ENCODE data around the gene MCM9. TPM values are rescaled to one million over a fixed set of nuclear protein-coding genes. Genes with fewer than 3 reads are reported as not detected.

MCM9 gene
- total RNA-seq, 6 experiments from 2014 or later, result 4.3 to 7.6 (median 6.9) TPM

GRCh38 chr6:118890997-118891790 is 43.8 kb downstream of the MCM9 start:
- no peaks in the 10 kb centered on the region for H3K27me3 ChIP-seq
- DNase-seq (no peak), ATAC-seq (no peak)
- peaks cover 0 to 5% (median 2%) of the 10 kb centered on the region in 4 donors for H3K4me1 ChIP-seq
- intact Hi-C loops (cut with DNase I), result no loop called here
- 87% methylated on average over 5 of the region's 5 CpGs for WGBS (ENCODE audit: insufficient coverage, low coverage, low lambda C conversion rate, missing lambda C conversion rate)
- no peaks in the 10 kb centered on the region for H3K36me3 ChIP-seq
- no peaks in the 10 kb centered on the region for H3K9me3 ChIP-seq
- TF ChIP-seq CTCF (IDR thresholded peaks at IDR 0.05) (no peak), POLR2A (IDR thresholded peaks at IDR 0.05) (no peak)
- H3K27ac ChIP-seq, result no peak overlapping the region
- no peak overlapping the region for H3K4me3 ChIP-seq

GRCh38 chr6:118889163-118889562 is 45.8 kb downstream of the MCM9 start:
- no peak overlapping the region for H3K27ac ChIP-seq
- DNase-seq (no peak), ATAC-seq (no peak)
- H3K27me3 ChIP-seq, result no peaks in the 10 kb centered on the region
- 94% methylated on average over 4 of the region's 4 CpGs for WGBS (ENCODE audit: insufficient coverage, low coverage, low lambda C conversion rate, missing lambda C conversion rate)
- H3K4me3 ChIP-seq, result no peak overlapping the region
- TF ChIP-seq POLR2A (IDR thresholded peaks at IDR 0.05) (no peak), CTCF (IDR thresholded peaks at IDR 0.05) (no peak)
- intact Hi-C loops (cut with DNase I), result no loop called here
- peaks cover 0 to 5% (median 2%) of the 10 kb centered on the region in 4 donors for H3K4me1 ChIP-seq
- H3K36me3 ChIP-seq, result no peaks in the 10 kb centered on the region
- no peaks in the 10 kb centered on the region for H3K9me3 ChIP-seq

- no peak overlapping the region for H3K4me3 ChIP-seq
- intact Hi-C loops (cut with DNase I), result no loop called here
- DNase-seq (no peak), ATAC-seq (no peak)
- TF ChIP-seq POLR2A (IDR thresholded peaks at IDR 0.05) (no peak), CTCF (IDR thresholded peaks at IDR 0.05) (no peak)
- no peaks in the 10 kb centered on the region for H3K36me3 ChIP-seq
- no peak overlapping the region for H3K27ac ChIP-seq
- H3K9me3 ChIP-seq, result no peaks in the 10 kb centered on the region
- H3K4me1 ChIP-seq, result no peaks in the 10 kb centered on the region
- no peaks in the 10 kb centered on the region for H3K27me3 ChIP-seq
- WGBS (ENCODE audit: insufficient coverage, low coverage, low lambda C conversion rate, missing lambda C conversion rate), result 94% methylated on average over 5 of the region's 6 CpGs
Measured at GRCh38 chr6:118886641-118887040, 48.3 kb downstream of the MCM9 start.

- ATAC-seq (no peak), DNase-seq (no peak)
- H3K36me3 ChIP-seq, result no peaks in the 10 kb centered on the region
- H3K27me3 ChIP-seq, result no peaks in the 10 kb centered on the region
- intact Hi-C loops (cut with DNase I), result no loop called here
- WGBS (ENCODE audit: insufficient coverage, low coverage, low lambda C conversion rate, missing lambda C conversion rate), result 100% methylated on average over 4 of the region's 4 CpGs
- no peak overlapping the region for H3K4me3 ChIP-seq
- no peak overlapping the region for H3K27ac ChIP-seq
- H3K9me3 ChIP-seq, result no peaks in the 10 kb centered on the region
- H3K4me1 ChIP-seq, result no peaks in the 10 kb centered on the region
- no peak for TF ChIP-seq POLR2A (IDR thresholded peaks at IDR 0.05)
- TF ChIP-seq CTCF (IDR thresholded peaks at IDR 0.05), result no peak
Measured at GRCh38 chr6:118882314-118882905, 52.5 kb downstream of the MCM9 start.

Data from right lobe of liver (tissue), 6 donors.